ENCODE data around the gene GFRA4. TPM values are rescaled to one million over a fixed set of nuclear protein-coding genes. Genes with fewer than 3 reads are reported as not detected.

The GFRA4 gene
- total RNA-seq, 1 experiment from 2014 or later: not detected

- H3K36me3 Mint-ChIP-seq (ENCODE audit: insufficient read depth in 1 of 3, low read depth in 3 of 3): no peaks in the 10 kb centered on the region; a peak in 1 of 7 replicates
- Histone ChIP-seq H4K20me1 (ENCODE audit: control insufficient read depth, insufficient read depth, insufficient read length) (peaks cover 2% of the 10 kb centered on the region), H3K18ac (ENCODE audit: insufficient read length, low read depth, low read length) (no peak overlapping the region), H3K79me2 (ENCODE audit: insufficient read depth, low read length) (no peaks in the 10 kb centered on the region), H3K9ac (ENCODE audit: extremely low read depth, insufficient read length, low read length) (no peak overlapping the region), H2BK20ac (ENCODE audit: low read depth, low read length, poor library complexity, severe bottlenecking) (no peak overlapping the region), H2AK5ac (ENCODE audit: insufficient read length, low read length) (no peak overlapping the region), H3K56ac (ENCODE audit: insufficient read length, low read depth, low read length) (no peak overlapping the region), H3K4ac (ENCODE audit: low read depth, low read length) (no peak overlapping the region), H2BK12ac (ENCODE audit: insufficient read length, low read depth, low read length) (no peak overlapping the region), H2BK120ac (ENCODE audit: low read depth, low read length, poor library complexity, severe bottlenecking) (no peak overlapping the region), H3K4me1 (ENCODE audit: insufficient read depth, low read length) (no peaks in the 10 kb centered on the region), H3K23me2 (ENCODE audit: insufficient read length, low read depth, low read length, poor library complexity, severe bottlenecking) (no peaks in the 10 kb centered on the region), H2BK15ac (ENCODE audit: low read depth, low read length) (no peak overlapping the region), H3K27me3 (ENCODE audit: insufficient read depth, low read length) (no peaks in the 10 kb centered on the region), H3K23ac (ENCODE audit: insufficient read length, low read depth, low read length) (no peak overlapping the region), H3T11ph (ENCODE audit: low read length) (no peak overlapping the region), H3K27ac (ENCODE audit: insufficient read length, low read depth, low read length) (no peak overlapping the region), H4K5ac (ENCODE audit: insufficient read length, low read depth, low read length) (no peak overlapping the region), H3K4me2 (ENCODE audit: insufficient read depth, insufficient read length, low read length) (no peak overlapping the region), H4K8ac (replicated peaks; ENCODE audit: insufficient read length, low read depth, low read length) (no peak overlapping the region), H2AFZ (ENCODE audit: low read length) (no peak overlapping the region), H4K91ac (ENCODE audit: insufficient read length, low read depth, low read length) (no peak overlapping the region), H3K9me3 (ENCODE audit: control insufficient read depth, low read depth, low read length) (no peaks in the 10 kb centered on the region), H3K14ac (ENCODE audit: insufficient read depth, low read length) (no peak overlapping the region), H3K79me1 (ENCODE audit: insufficient read depth, low read depth, low read length, poor library complexity, severe bottlenecking) (no peaks in the 10 kb centered on the region), H2BK5ac (ENCODE audit: insufficient read length, low read length) (no peak overlapping the region)
- TF ChIP-seq CTCF (conservative IDR thresholded peaks at IDR 0.05): no peak
- H3K9me3 Mint-ChIP-seq: no peaks in the 10 kb centered on the region
- no peak overlapping the region for H3K4me3 Mint-ChIP-seq
- no peaks in the 10 kb centered on the region; the same call in none of the 2 replicates for H3K27me3 Mint-ChIP-seq (ENCODE audit: low read depth)
- H3K27ac Mint-ChIP-seq: no peak overlapping the region; a peak in 1 of 7 replicates
- WGBS (ENCODE audit: extremely low coverage, insufficient read length, low lambda C conversion rate): no CpG with 5 or more reads among the region's 31 CpGs
- DNase-seq: peak; percentile 26
- no peaks in the 10 kb centered on the region for H3K4me1 Mint-ChIP-seq
Observed at GRCh38 chr20:3705970-3706739, 43.0 kb upstream of the GFRA4 start.
